Karpas-422 (cell line): ENCODE results near the gene OMG. TPM values are rescaled to one million over a fixed set of nuclear protein-coding genes. Genes with fewer than 3 reads are reported as not detected.

Experiments
- DNase-seq: peaks from one replicate; pipeline ENCODE4 v3.0.0-alpha.2; 2015
- H2AFZ ChIP-seq: fragments of 200-600 bp; sonication (generic); 2 replicates; pipeline ENCODE4 v1.6.1; 2014; ENCODE audit warnings: antibody characterized with exemption, low read length, mixed read lengths
- H3K27ac ChIP-seq: fragments of 200-600 bp; sonication (generic); 2 replicates; pipeline ENCODE4 v1.5.1; 2014; ENCODE audit warnings: mild to moderate bottlenecking, low read length, moderate library complexity
- H3K27me3 ChIP-seq: fragments of 200-600 bp; sonication (generic); 2 replicates; pipeline ENCODE4 v1.6.1; 2014; ENCODE audit warnings: low read length, mixed read lengths
- H3K36me3 ChIP-seq: fragments of 200-600 bp; sonication (generic); 2 replicates; pipeline ENCODE4 v1.6.1; 2014; ENCODE audit warnings: low read length, mixed read lengths; ENCODE audit not compliant: insufficient read depth
- H3K4me1 ChIP-seq: fragments of 200-600 bp; sonication (generic); 2 replicates; pipeline ENCODE4 v1.6.1; 2014; ENCODE audit warnings: mild to moderate bottlenecking, low read length, mixed read lengths
- H3K4me2 ChIP-seq: fragments of 200-600 bp; sonication (generic); 2 replicates; pipeline ENCODE4 v1.6.1; 2014; ENCODE audit warnings: low read length, low read depth, mild to moderate bottlenecking; ENCODE audit not compliant: poor library complexity, severe bottlenecking
- H3K4me3 ChIP-seq: fragments of 200-600 bp; sonication (generic); 2 replicates; pipeline ENCODE4 v1.5.1; 2014; ENCODE audit warnings: mild to moderate bottlenecking, antibody characterized with exemption, low read length, mixed read lengths
- H3K79me2 ChIP-seq: fragments of 200-600 bp; sonication (generic); 2 replicates; pipeline ENCODE4 v1.6.1; 2014; ENCODE audit warnings: mild to moderate bottlenecking, low read length, mixed read lengths
- H3K9ac ChIP-seq: fragments of 200-600 bp; sonication (generic); 2 replicates; pipeline ENCODE4 v1.6.0; 2014; ENCODE audit warnings: low read length
- H3K9me2 ChIP-seq: fragments of 200-600 bp; sonication (generic), shearing (Covaris generic); replicated peaks from 2 replicates; pipeline ENCODE4 v1.6.0; 2014; ENCODE audit warnings: mild to moderate bottlenecking, low read length, moderate library complexity; ENCODE audit not compliant: insufficient read depth
- H3K9me3 ChIP-seq: fragments of 300-700, 200-600 bp; sonication (generic); 2 replicates; pipeline ENCODE4 v1.6.1; 2014; ENCODE audit warnings: low read length, mixed read lengths
- H4K20me1 ChIP-seq: fragments of 200-600 bp; sonication (generic); 2 replicates; pipeline ENCODE4 v1.6.1; 2014; ENCODE audit warnings: mild to moderate bottlenecking, antibody characterized with exemption, low read length, low read depth; ENCODE audit not compliant: insufficient read depth
- total RNA-seq: library from RNA; depleted of rRNA; stranded (reverse); fragments of >200 nt; shearing (Covaris generic); gene quantifications from 2 replicates; pipeline ENCODE4 v1.2.3, GENCODE V29; 2014; ENCODE audit warnings: low replicate concordance

Gene OMG
- total RNA-seq, 1 experiment from 2014 or later = 0.11 TPM

DNA sequence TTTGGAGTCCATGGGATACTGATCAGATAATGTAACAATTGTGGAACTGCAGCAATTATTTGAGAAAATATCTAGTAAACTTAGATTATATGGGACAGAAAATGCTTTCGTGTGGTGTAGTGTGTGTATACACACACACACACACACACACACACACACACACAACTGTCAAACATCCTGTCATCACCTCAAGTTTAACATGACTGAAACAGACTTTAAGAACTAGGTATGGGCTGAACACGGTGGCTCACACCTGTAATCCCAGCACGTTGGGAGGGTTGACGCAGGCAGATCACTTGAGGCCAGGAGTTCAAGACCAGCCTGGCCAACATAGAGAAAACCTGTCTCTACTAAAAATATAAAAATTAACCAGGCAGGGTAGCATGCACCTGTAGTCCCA is 24.9 kb upstream of the OMG start:
- no peak overlapping the region for H3K4me3 ChIP-seq
- no peaks in the 10 kb centered on the region for H3K9me2 ChIP-seq
- H3K36me3 ChIP-seq = peaks cover 3% of the 10 kb centered on the region; the same call in 1 of the 2 replicates
- H3K4me2 ChIP-seq = no peak overlapping the region
- H3K79me2 ChIP-seq = peaks cover 27% of the 10 kb centered on the region
- peak overlapping the region; percentile 99; the same call in 1 of the 2 replicates for H3K27ac ChIP-seq
- H3K9ac ChIP-seq = no peak overlapping the region
- no peaks in the 10 kb centered on the region for H3K27me3 ChIP-seq
- H2AFZ ChIP-seq = no peak overlapping the region
- H3K4me1 ChIP-seq = peaks cover 47% of the 10 kb centered on the region
- DNase-seq = no peak
- H4K20me1 ChIP-seq = no peaks in the 10 kb centered on the region
- H3K9me3 ChIP-seq = no peaks in the 10 kb centered on the region

DNA sequence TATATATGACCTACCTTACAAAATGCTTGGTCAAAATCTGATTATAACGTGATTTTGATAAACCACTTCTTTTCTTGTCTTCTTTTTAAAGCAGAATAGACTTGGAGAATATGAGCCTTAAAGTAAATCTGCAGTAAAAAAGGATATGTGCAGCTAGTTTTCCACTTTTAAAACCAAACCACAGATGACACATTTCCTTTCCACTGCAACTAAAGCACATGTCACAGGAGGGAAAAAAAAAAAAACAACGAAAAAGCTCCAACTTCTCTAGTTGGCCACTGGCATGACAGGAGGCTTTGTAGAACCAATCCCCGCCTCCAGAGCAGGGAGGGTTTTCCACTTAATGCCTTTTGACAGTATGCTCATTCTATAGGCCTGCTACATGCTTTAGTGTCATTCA is 24.4 kb upstream of the OMG start, which contains the start of gene EVI2A:
EVI2A (minus strand) TSS at position 142 of the 400 bp plus-strand sequence. CDS start 2,609 bp downstream, outside the sequence.
- peak; percentile 62 for DNase-seq
- Histone ChIP-seq H3K9me2 (no peaks in the 10 kb centered on the region), H3K27me3 (no peaks in the 10 kb centered on the region), H3K36me3 (peaks cover 3% of the 10 kb centered on the region; the same call in 1 of the 2 replicates), H3K4me1 (peaks cover 52% of the 10 kb centered on the region), H4K20me1 (no peaks in the 10 kb centered on the region), H3K27ac (peak within 1 kb of the TSS; percentile 99), H2AFZ (no peak within 1 kb of the TSS), H3K4me2 (no peak within 1 kb of the TSS), H3K9me3 (no peaks in the 10 kb centered on the region), H3K79me2 (peaks cover 27% of the 10 kb centered on the region), H3K9ac (no peak within 1 kb of the TSS), H3K4me3 (no peak within 1 kb of the TSS)

DNA sequence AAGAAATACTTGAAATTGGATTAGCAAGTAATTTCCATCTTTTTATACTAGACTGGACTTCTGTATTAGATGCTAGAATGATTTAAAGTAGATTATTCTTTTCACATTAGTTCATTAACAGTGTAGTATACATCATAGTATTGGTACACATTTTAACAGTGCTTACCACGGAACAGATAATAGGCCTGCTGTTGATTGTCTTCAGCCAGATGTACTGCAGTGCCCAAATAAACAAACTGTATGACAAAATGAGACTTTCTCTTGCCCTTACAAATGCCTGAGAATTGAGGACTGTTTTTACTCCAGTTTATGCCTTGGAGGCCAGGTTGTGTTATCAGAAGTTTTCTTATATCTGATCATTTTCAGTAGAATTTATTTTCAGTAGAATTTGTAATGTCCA is 23.8 kb upstream of the OMG start:
- H3K4me2 ChIP-seq = no peak overlapping the region
- H3K4me3 ChIP-seq = no peak overlapping the region
- peaks cover 31% of the 10 kb centered on the region for H3K79me2 ChIP-seq

DNA sequence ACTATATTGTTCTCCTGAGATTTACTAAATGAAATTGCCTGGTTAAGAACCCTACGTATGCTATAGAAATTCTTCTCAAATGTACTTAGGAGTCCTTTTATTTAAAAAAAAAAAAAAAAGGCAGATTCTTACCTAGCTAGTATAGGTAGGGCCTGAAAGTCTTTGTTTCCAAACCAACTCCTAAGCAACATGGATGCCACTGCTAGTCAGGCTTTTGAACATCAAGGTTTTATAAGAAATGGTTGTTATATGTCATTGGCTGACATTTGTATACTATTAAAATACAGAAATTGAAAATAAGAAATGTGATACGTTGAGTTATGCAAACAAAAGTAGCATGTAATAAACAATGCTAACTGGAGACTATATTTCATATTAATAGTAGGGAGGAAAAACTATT is 23.2 kb upstream of the OMG start:
- no peak overlapping the region for H2AFZ ChIP-seq
- peak overlapping the region; percentile 52 for H3K4me2 ChIP-seq
- H3K79me2 ChIP-seq = peaks cover 37% of the 10 kb centered on the region
- no peaks in the 10 kb centered on the region for H4K20me1 ChIP-seq
- H3K36me3 ChIP-seq = no peaks in the 10 kb centered on the region
- H3K27ac ChIP-seq = peak overlapping the region; percentile 99
- no peak overlapping the region for H3K4me3 ChIP-seq
- H3K9me3 ChIP-seq = no peaks in the 10 kb centered on the region
- H3K4me1 ChIP-seq = peaks cover 64% of the 10 kb centered on the region
- no peaks in the 10 kb centered on the region for H3K27me3 ChIP-seq
- no peak overlapping the region for H3K9ac ChIP-seq
- no peak for DNase-seq
- no peaks in the 10 kb centered on the region for H3K9me2 ChIP-seq

More for the DNA sequence above, 23.8 kb upstream of the OMG start:
- H3K4me1 ChIP-seq = peaks cover 59% of the 10 kb centered on the region
- no peak overlapping the region for H3K9ac ChIP-seq
- H3K9me3 ChIP-seq = no peaks in the 10 kb centered on the region
- peak overlapping the region; percentile 99 for H3K27ac ChIP-seq
- H3K27me3 ChIP-seq = no peaks in the 10 kb centered on the region
- H3K9me2 ChIP-seq = no peaks in the 10 kb centered on the region
- H3K36me3 ChIP-seq = peaks cover 1% of the 10 kb centered on the region; the same call in 1 of the 2 replicates
- DNase-seq = no peak
- no peaks in the 10 kb centered on the region for H4K20me1 ChIP-seq
- H2AFZ ChIP-seq = no peak overlapping the region

DNA sequence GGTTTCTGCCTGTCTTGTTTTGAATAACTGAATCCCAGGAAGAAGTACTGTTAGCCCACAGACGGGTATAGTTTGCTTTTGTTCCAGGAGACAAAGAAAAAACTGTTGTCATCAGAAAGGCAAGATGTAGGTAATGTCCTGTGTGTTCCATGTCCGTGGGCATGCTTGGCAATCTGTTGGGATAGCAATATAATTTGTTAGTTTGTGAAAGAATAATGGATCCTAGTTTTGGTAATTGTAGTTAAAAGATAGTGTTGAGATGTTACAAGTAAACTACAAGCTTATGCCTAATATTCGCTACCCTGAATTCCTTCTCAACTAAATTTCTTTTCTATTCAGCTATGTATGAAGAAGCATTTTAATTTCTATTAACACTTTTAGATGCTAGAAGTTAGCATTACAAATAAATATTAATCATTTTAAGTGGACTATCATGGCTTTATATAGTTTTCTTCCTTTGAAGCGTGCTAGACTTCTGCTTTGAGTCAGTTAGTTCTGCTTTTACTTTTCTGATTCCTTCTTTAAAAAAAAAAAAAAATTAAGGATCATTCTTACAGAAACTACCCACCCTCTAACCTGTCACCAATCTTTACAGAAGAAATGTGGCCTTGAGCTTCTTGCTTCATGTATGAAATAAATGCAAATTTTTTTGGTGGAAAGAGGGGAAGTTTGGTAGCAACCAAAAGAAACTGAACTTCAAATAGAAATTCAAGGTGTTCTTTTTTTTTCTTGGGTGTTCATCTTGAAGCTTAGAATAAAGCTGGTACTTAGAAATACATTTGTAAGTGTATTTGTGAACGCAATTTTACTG is 22.0 kb upstream of the OMG start:
- no peaks in the 10 kb centered on the region for H3K9me3 ChIP-seq
- H2AFZ ChIP-seq = no peak overlapping the region
- peaks cover 6% of the 10 kb centered on the region; the same call in 1 of the 2 replicates for H3K36me3 ChIP-seq
- H3K79me2 ChIP-seq = peaks cover 41% of the 10 kb centered on the region
- peak overlapping the region; percentile 62 for H3K9ac ChIP-seq
- no peaks in the 10 kb centered on the region for H3K9me2 ChIP-seq
- no peaks in the 10 kb centered on the region for H4K20me1 ChIP-seq
- no peaks in the 10 kb centered on the region for H3K27me3 ChIP-seq
- peaks cover 76% of the 10 kb centered on the region for H3K4me1 ChIP-seq
- H3K4me2 ChIP-seq = peak overlapping the region; percentile 52
- peak overlapping the region; percentile 99 for H3K27ac ChIP-seq
- DNase-seq = peak; percentile 95
- peak overlapping the region; percentile 42 for H3K4me3 ChIP-seq

DNA sequence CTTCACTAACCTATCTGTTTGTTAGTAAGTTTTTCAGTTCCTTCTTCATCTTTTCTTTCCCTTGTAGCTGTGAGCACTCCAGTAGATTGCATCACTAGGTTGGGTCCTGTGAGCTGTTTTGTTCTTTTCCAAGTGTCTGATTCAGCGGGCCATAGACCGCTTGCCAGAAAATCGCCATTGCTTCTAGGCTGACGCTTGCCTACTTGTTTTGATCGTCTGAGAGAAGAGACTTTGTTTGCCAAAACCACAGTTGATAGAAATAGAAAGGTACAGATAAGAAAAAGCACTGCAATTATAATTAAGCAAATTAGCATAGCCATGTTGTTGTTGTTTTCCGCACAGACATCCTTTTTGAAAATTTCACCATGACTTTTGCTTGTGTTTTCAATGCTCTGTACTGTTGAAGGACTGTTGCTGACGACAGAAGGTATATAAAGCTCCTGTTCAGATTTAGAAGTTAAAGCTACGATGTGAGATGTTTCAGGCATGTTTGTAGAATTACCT is 21.3 kb upstream of the OMG start:
- Histone ChIP-seq H3K4me1 (peaks cover 83% of the 10 kb centered on the region), H3K9me3 (no peaks in the 10 kb centered on the region), H3K36me3 (peaks cover 6% of the 10 kb centered on the region; the same call in 1 of the 2 replicates), H3K9ac (peak overlapping the region; percentile 62), H3K27ac (peak overlapping the region; percentile 99), H2AFZ (no peak overlapping the region), H3K4me2 (peak overlapping the region; percentile 52), H3K79me2 (peaks cover 37% of the 10 kb centered on the region), H4K20me1 (no peaks in the 10 kb centered on the region), H3K4me3 (peak overlapping the region; percentile 42), H3K9me2 (no peaks in the 10 kb centered on the region), H3K27me3 (no peaks in the 10 kb centered on the region)
- peak; percentile 69 for DNase-seq

DNA sequence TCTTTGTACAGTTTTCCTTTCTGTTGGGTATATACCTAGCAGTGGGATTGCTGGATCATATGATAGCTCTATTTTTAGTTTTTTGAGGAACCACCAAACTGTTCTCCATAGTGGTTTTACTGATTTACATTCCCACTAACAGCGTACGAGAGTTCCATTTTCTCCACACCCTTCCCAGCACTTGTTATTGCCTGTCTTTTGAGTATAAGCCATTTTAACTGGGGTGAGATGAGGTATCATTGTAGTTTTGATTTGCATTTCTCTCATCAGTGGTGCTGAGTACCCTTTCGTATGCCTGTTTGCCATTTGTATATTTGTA is 17.7 kb upstream of the OMG start:
- no peak overlapping the region for H3K9ac ChIP-seq
- H3K27ac ChIP-seq = peak overlapping the region; percentile 99
- no peaks in the 10 kb centered on the region for H3K9me3 ChIP-seq
- no peak overlapping the region for H2AFZ ChIP-seq
- DNase-seq = no peak
- H3K27me3 ChIP-seq = no peaks in the 10 kb centered on the region
- peaks cover 6% of the 10 kb centered on the region; the same call in 1 of the 2 replicates for H3K36me3 ChIP-seq
- H3K79me2 ChIP-seq = peaks cover 21% of the 10 kb centered on the region
- H3K9me2 ChIP-seq = no peaks in the 10 kb centered on the region
- no peak overlapping the region for H3K4me3 ChIP-seq
- no peaks in the 10 kb centered on the region for H4K20me1 ChIP-seq
- no peak overlapping the region for H3K4me2 ChIP-seq
- H3K4me1 ChIP-seq = peaks cover 100% of the 10 kb centered on the region

DNA sequence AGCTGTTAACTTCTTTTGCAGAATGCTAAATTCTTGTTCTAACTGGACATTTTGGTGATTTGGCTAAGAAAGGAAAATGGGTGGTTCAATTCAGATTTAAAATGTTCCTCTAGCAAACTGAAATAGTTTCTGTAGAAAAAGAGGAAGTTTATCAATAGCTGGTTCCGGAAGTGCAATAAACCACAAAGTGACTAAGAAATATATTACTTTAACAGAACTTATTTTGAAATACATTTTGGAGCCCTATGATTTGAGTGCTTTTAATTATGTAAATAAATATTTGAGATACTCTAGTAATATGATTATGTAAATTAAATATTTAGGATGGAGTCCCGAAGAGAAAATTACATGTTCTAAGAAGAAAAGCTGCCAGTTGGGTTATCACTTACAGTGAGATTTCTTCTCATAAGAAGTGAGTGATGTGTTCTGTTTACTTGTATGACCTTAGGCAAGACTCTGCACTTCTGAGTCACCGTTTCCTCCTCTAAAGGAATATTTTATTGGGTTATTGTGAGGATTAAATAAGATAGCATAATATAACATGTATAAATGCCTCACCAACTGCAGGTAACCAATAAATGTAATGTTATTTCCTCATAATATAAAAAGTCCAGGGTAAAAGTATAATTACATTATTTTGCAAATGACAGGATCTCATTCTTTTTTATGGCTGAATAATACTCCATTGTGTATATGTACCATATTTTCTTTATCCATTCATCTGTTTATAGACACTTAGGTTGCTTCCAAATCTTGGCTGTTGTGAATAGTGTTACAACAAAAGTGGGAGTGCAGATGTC is 17.1 kb upstream of the OMG start, which contains the start of gene EVI2B:
EVI2B (minus strand) TSS at position 73 of the 800 bp plus-strand sequence. CDS start 8,445 bp downstream, outside the sequence.
- peaks cover 21% of the 10 kb centered on the region for H3K79me2 ChIP-seq
- H3K27me3 ChIP-seq = no peaks in the 10 kb centered on the region
- H3K4me1 ChIP-seq = peaks cover 100% of the 10 kb centered on the region
- H3K9me3 ChIP-seq = no peaks in the 10 kb centered on the region
- no peak within 1 kb of the TSS for H2AFZ ChIP-seq
- peaks cover 6% of the 10 kb centered on the region; the same call in 1 of the 2 replicates for H3K36me3 ChIP-seq
- no peak within 1 kb of the TSS for H3K9ac ChIP-seq
- H3K4me3 ChIP-seq = peak within 1 kb of the TSS; percentile 17; the same call in 1 of the 2 replicates
- H4K20me1 ChIP-seq = no peaks in the 10 kb centered on the region
- peak within 1 kb of the TSS; percentile 73 for H3K4me2 ChIP-seq
- no peaks in the 10 kb centered on the region for H3K9me2 ChIP-seq
- peak within 1 kb of the TSS; percentile 99 for H3K27ac ChIP-seq
- DNase-seq = peak; percentile 92
